Hematopoietic multipotent progenitor cell treated with erythropoietin and hydrocortisone succinate and interleukin-3 and kit ligand, for 4 days (in vitro differentiated cells): ENCODE results near the gene DMBT1.

Experiments
- DNase-seq: peaks from one replicate; pipeline ENCODE4 v3.0.0-alpha.2; 2015

DMBT1 gene

GRCh38 chr10:122674781-122675180, 114.2 kb downstream of the DMBT1 start:
- DNase-seq = no peak

DNA sequence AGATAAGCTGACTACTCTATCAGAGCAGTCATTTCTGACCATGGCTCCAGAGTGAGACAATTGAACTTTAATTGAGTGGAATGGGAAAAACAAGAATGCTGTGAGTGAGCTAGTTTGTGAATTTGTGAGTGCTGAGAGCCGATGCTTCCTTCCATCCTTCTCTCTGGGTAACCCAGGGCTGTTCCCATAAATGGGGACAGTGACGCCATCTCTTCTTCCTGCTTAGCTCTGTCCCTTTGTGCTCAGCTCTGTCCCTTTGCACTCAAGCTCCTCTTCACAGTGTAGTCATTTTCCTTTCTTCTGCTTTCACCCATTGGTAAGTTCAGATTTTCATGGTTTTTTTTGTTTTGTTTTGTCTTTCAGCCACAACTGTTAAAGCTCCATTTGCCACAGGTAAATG, 114.7 kb downstream of the DMBT1 start:
- no peak for DNase-seq

GRCh38 chr10:122678266-122678665, 117.7 kb downstream of the DMBT1 start:
- DNase-seq = no peak

GRCh38 chr10:122682522-122682921, 122.0 kb downstream of the DMBT1 start:
- no peak for DNase-seq

DNA sequence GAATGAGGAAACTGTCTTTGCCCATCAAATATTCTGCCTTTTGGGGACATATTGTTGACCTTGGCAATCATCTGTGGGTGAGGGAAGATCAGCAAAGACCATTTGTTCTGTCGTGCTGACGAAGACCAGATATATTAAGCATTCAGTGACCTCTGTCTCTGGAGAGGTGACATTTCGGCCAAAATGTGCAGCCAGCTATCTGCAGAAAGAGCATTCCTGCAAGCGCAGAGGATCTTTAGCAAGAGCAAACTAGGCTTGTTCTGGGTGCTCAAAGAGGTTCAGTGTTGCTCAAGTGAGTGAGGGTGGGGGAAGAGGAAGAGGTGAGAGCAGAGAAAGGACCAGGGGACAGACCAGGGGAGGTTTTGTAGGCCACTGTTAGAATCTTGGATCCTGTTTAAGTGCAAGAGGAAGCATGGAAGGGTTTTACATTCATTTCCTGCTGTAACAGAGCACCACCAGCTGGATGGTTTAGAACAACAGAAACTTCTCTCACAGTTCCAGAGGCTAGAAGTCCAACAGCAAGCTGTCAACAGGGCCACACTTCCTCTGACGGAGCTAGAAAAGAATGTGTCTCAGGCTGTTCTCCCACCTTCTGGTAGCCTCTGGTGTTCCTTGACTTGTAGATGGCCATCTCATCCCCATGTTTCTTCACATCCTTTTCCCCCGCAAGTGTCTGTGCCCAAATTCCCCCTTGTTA, 127.9 kb downstream of the DMBT1 start:
- DNase-seq = no peak

DNA sequence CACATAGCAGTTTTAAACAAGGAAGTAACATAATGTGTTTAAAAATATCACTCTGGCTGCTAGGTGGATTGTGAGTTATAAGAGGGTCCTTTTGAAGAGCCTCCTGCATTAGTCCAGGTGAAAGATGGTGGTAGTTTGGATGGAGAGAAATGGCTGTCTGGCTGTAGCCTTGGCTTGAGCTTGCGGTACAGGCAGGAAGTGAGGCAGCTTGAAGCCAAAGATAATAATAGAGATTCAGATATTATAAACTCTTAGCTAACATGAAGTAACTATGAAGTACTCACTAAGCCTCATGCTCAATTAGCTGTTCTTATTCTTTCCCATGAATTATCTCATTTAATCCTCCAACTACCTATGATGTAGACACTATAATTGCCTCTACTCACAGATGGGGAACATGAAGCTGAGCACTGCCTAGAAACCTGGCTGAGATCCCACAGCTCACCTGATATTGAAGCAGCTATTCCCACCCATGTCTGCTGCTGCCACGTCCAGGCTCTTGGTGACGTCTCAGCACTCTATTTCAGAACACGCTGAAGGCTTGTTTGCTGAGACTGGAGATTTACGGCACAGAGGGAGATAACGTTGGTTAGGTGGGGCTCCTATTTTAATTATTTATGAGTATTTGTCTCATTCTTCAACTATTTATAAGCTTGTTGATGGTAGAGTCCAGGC, 128.7 kb downstream of the DMBT1 start:
- DNase-seq = no peak

DNA sequence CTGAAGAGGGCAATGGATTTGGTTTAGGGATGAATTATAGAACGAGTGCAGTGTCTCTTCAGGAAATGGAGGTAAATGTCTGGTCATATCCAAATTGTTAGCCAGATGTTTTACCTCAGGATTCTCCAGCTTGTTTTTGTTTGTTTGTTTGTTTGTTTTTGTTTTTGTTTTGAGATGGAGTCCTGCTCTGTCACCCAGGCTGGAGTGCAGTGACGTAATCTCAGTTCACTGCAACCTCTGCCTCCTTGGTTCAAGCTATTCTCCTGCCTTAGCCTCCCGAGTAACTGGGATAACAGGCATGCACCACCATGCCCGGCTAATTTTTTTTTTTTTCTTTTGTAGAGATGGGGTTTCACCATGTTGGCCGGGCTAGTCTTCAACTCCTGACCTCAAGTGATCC, 132.2 kb downstream of the DMBT1 start:
- no peak for DNase-seq
